A549 treated with DMSO at 1 μM for 4 hours (cell line): ENCODE data around the gene PI4K2B. TPM values are rescaled to one million over a fixed set of nuclear protein-coding genes. Genes with fewer than 3 reads are reported as not detected.

Source experiments
- total RNA-seq: library from RNA; stranded (reverse); fragments of 200-300 nt; extraction: Qiagen RNA extraction; gene quantifications from 5 replicates; pipeline ENCODE4 v1.2.3, GENCODE V29; 2022; ENCODE audit warnings: low read depth

Gene PI4K2B
- total RNA-seq: 5.5 to 9.8 TPM (median 7.5 TPM) in 5 replicates

GRCh38 chr4:25233737-25234389, at the start of gene PI4K2B:
PI4K2B (plus strand) TSS chr4:25234033; CDS start chr4:25234164, 131 bp downstream.

GRCh38 chr4:25312496-25313200, 78.8 kb downstream of the PI4K2B start, which contains the start of gene ZCCHC4:
ZCCHC4 (plus strand) TSS chr4:25312774; CDS start chr4:25312810, 36 bp downstream.

Other genes starting within 250 kb of the PI4K2B start
- 0.14 to 0.43 TPM (median 0.22 TPM) in 5 replicates for gene LGI2, start 203.1 kb upstream of the PI4K2B start, total RNA-seq
- gene SEPSECS, start 73.6 kb upstream of the PI4K2B start, total RNA-seq: 2.7 to 3.6 TPM (median 3.5 TPM) in 5 replicates
- gene ZCCHC4, start 78.7 kb downstream of the PI4K2B start, total RNA-seq: 4.4 to 5.4 TPM (median 4.9 TPM) in 5 replicates
- gene ANAPC4, start 143.2 kb downstream of the PI4K2B start, total RNA-seq: 10.4 to 14.2 TPM (median 13.6 TPM) in 5 replicates